ENCODE data around the gene PIK3C2G.

DNA sequence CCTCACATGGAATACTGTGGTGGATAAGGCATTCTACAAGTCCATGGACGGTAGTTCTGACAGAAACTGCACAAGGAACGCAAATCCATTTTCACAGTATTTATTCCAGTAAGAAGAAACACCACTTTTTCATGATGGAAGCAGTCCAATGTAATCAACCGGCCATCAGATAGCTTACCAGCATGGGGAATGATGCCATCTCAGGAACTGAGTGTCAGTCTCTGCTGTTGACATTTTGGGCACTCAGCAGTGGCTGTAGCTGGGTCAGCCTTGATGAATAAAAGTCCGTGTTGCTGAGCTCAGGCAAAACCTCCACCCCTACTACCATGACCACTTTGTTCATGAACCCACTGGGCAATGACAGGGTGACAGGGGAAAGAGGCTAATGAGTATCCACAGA lies 373.1 kb downstream of the PIK3C2G start:
- TF ChIP-seq, protein P1, sequence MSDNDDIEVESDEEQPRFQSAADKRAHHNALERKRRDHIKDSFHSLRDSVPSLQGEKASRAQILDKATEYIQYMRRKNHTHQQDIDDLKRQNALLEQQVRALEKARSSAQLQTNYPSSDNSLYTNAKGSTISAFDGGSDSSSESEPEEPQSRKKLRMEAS (IDR thresholded peaks at IDR 0.05; ENCODE audit: low read depth) = no peak
- TF ChIP-seq EZH2phosphoT487 (IDR thresholded peaks at IDR 0.05; ENCODE audit: borderline replicate concordance, low read depth) (no peak), EP300 (IDR thresholded peaks at IDR 0.05; ENCODE audit: borderline replicate concordance in 1 of 2, low read depth in 1 of 2, low read length in 1 of 2) (no peak), CHD2 (IDR thresholded peaks at IDR 0.05; ENCODE audit: low read length, partially characterized antibody) (no peak), SMC3 (IDR thresholded peaks at IDR 0.05; ENCODE audit: low read depth, low read length) (no peak)
- TF ChIP-seq, protein P2, sequence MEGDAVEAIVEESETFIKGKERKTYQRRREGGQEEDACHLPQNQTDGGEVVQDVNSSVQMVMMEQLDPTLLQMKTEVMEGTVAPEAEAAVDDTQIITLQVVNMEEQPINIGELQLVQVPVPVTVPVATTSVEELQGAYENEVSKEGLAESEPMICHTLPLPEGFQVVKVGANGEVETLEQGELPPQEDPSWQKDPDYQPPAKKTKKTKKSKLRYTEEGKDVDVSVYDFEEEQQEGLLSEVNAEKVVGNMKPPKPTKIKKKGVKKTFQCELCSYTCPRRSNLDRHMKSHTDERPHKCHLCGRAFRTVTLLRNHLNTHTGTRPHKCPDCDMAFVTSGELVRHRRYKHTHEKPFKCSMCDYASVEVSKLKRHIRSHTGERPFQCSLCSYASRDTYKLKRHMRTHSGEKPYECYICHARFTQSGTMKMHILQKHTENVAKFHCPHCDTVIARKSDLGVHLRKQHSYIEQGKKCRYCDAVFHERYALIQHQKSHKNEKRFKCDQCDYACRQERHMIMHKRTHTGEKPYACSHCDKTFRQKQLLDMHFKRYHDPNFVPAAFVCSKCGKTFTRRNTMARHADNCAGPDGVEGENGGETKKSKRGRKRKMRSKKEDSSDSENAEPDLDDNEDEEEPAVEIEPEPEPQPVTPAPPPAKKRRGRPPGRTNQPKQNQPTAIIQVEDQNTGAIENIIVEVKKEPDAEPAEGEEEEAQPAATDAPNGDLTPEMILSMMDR (IDR thresholded peaks at IDR 0.05) = no peak

Measured in SK-N-SH (cell line).